Left hindlimb (tissue), 1 donor: ENCODE results near the gene ZNF234.
"Not testable (repeated sequence)": the region's sequence is repeated elsewhere in the genome, so short reads cannot be mapped to it uniquely, and the experiment has no call there.

Experiments used
- DNase-seq: peaks from one replicate; pipeline ENCODE4 v3.0.0-alpha.2; 2018

The ZNF234 gene

GRCh38 chr19:44141191-44142058, at the start of gene ZNF234:
Gene ZNF234 (plus strand): TSS chr19:44141554. CDS start chr19:44144633, 3,079 bp downstream.
- peak; percentile 92 for DNase-seq

- DNase-seq = no peak
These were observed 49.2 kb upstream of the ZNF234 start for GRCh38 chr19:44092108-44092507.

DNA sequence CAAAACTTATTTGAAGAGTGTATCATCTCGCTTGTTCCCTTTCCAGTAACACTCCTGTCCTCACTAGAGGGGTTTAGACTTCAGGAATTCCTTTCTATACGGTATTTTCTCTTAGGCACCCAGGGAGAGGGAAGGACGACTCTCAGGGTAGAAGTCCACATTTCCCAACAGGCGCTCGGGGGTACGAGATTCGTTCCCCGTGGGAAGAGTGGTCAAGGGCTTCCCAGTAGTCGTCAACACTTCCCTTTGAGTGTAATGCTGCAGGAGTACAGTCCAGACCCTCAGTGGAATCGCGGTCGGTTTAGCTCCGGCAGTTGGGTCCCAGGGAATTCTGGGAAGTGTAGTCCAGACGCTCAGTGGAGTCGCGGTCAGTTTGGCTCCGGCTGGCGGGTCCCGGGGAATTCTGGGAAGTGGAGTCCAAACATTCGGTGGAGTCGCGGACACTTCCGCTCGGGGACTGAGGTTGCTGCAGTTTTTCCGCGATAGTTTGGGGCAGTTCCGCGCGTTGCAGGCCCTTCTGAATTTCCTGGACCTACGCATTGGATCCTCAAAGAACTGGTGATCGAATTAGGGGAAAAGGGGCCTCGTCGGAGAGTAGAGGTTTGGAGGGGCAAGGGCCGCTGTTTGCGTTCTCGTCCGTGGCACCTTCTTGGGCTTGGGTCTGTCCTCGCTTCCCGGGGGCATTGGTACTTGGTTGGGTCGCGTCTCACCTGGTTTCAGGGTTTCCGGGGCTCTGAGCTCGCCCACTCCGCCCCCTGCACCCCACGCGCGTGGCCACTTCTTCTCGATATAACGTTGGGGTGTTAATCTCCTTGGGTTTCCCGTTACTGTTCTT, 47.2 kb upstream of the ZNF234 start, which contains the start of gene ZNF224:
Gene ZNF224, plus strand, starts transcription at position 431 of the 835 bp plus-strand sequence. CDS start 3,513 bp downstream, outside the sequence.
- peak; percentile 96 for DNase-seq

DNA sequence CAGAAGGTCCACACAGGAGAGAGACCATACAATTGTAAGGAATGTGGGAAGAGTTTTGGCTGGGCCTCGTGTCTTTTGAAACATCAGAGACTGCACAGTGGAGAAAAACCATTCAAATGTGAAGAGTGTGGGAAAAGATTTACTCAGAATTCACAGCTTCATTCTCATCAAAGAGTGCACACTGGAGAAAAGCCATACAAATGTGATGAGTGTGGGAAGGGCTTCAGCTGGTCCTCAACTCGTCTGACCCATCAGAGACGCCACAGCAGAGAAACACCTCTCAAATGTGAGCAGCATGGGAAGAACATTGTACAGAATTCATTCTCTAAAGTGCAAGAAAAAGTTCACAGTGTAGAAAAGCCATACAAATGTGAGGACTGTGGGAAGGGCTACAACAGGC, 33.6 kb upstream of the ZNF234 start:
- DNase-seq = no peak

GRCh38 chr19:44109458-44109857, 31.9 kb upstream of the ZNF234 start:
- DNase-seq = no peak

DNA sequence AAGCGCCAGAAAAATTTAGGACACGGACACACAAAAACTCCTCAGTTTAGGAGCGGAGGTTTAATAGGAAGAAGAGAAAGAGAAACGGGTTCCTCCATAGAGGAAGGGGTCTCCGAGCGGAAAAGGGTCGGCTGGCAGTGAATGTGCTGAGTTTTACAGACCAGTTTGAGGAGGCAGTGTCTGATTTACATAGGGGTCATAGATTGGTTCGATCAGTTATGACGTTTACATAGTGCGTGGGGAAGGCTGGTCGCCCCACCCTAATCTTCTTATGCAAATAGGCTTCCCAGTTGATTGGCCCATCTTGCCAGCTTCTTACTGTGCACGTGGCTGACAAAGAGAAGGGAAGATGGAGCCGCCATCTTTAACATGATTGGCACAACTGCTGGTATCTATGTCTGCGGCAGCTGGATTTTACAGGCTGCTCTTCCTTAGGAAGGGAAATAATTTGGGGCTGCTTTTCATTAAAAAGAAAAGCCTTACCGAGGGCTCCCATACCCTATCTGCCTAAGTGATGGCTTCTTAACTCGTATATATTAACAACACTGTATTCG, 29.4 kb upstream of the ZNF234 start:
- DNase-seq = peak; percentile 35

- no peak for DNase-seq
These were observed 28.6 kb upstream of the ZNF234 start for GRCh38 chr19:44112802-44113137.

DNA sequence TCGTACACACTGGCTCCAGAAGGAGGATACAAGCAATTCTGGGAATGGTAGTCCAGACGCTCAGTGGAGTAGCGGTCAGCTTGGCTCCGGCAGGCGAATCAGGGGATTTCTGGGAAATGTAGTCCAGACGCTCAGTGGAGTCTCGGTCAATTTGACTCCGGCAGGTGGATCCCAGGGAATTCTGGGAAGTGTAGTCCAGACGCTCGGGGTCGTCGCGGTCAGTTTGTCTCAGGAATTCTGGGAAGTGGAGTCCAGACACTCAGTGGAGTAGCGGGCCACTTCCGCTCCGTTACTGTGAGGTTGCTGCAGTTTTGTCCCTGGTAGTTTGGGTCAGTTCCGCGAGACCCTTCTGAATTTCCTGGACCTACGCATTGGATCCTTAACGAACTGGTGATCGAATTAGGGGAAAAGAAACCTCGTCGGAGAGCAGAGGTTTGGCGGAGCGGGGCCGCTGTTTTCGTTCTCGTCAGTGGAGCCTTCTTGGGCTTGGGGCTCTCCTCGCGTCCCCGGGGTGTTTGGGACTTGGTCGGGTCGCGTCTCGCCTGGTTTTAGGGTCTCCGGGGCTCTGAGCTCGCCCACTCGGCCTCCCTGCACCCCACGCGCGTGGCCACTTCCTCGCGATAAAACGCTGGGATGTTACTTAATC, 28.1 kb upstream of the ZNF234 start, which contains the start of gene ZNF225:
Gene ZNF225, plus strand, starts transcription at position 262 of the 646 bp plus-strand sequence. CDS start 2,429 bp downstream, outside the sequence.
- peak; percentile 98 for DNase-seq

DNA sequence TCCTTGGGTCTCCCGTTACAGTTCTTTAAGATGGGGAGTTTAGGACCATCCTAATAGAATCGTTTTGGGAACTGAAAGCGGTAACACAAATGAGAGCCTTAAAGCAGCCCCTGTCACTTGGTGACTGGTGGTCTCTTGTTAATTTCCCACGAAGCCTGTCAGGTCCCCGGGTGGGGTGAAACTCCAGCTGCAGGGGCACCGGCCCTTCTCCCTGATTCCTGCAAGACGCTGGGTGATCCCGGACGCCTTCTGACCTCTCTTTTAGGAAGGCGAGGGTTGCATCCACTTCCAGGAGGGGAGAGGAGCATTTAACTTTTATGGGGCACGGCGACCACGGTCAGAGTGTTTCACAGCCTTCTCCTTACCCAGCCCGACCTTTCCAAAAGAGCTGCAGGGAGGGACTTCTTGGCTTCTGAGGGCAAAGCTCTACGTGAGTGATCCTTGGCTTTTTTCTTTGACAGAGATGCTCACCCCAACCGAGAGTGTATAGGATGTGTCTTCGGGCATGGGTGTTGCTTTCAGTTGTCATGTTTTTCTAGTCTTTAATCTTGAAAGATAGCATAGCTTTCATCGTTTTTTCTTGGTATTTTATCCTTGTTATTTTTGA, 27.5 kb upstream of the ZNF234 start:
- no peak for DNase-seq

DNA sequence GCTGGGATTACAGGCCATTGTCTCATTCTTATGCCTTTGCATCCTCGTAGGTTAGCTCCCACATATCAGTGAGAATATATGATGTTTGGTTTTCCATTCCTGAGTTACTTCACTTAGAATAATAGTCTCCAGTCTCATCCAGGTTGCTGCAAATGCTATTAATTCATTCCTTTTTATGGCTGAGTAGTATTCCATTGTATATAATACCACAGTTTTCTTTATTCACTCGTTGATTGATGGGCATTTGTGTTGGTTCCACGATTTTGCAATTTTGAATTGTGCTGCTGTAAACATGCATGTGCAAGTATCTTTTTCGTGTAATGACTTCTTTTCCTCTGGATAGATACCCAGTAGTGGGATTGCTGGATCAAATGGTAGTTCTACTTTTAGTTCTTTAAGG, 20.2 kb upstream of the ZNF234 start:
- not testable (repeated sequence) for DNase-seq

- DNase-seq = no peak
These were observed 9.4 kb upstream of the ZNF234 start for GRCh38 chr19:44131955-44132354.

- no peak for DNase-seq
These were observed 692 bp downstream of the ZNF234 start for GRCh38 chr19:44142059-44142433.

GRCh38 chr19:44149776-44150175, 8.4 kb downstream of the ZNF234 start:
- no peak for DNase-seq

- no peak for DNase-seq
These were observed 10.1 kb downstream of the ZNF234 start for GRCh38 chr19:44151491-44151890.

DNA sequence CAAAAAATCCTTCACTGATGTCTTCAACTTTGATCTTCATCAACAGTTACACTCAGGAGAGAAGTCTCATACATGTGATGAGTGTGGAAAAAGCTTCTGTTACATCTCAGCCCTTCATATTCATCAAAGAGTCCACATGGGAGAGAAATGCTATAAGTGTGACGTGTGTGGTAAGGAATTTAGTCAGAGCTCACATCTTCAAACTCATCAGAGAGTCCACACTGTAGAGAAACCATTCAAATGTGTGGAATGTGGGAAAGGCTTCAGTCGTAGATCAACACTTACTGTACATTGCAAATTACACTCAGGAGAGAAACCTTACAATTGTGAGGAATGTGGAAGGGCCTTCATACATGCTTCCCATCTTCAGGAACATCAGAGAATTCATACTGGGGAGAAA, 15.1 kb downstream of the ZNF234 start:
- no peak for DNase-seq

DNA sequence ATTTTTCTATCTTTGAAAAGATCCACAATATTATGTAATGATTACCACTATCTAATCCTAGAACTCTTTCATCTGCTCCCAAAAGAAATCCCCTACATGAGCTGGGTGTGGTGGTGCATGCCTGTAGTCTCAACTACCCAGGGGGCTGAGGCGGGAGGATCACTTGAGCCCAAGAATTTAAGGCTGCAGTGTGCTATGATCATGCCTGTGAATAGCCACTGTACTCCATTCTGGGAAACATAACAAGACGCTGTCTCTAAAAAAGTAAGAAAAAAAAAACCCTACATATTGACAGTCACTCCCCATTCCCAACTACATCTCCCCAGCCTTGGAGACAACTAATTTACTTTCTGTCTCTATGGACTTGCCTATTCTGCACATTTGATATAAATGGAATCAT, 22.4 kb downstream of the ZNF234 start:
- no peak for DNase-seq

DNA sequence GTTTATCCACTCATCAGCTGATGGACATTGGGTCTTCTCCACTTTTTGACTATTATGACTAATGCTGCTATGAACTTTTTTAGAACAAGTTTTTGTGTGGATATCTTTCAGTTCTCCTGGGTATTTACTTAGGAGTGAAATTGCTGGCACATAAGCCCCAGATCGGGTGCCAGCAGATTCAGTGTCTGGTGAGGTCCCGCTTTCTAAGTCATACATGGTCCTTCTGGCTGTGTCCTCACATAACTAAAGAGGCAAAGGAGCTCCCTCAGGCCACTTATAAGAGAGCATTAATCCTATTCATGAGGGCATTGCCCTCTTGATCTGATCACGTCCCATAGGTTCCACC, 22.9 kb downstream of the ZNF234 start:
- no peak for DNase-seq

- peak; percentile 93 for DNase-seq
These were observed 23.5 kb downstream of the ZNF234 start, which contains the start of gene ZNF226 for GRCh38 chr19:44164673-44165512. Gene ZNF226 (plus strand): TSS chr19:44165100. CDS start chr19:44170081, 4,981 bp downstream.

GRCh38 chr19:44170660-44171059, 29.3 kb downstream of the ZNF234 start:
- DNase-seq = not testable (repeated sequence)

- DNase-seq = no peak
These were observed 35.2 kb downstream of the ZNF234 start for GRCh38 chr19:44176590-44176989.

DNA sequence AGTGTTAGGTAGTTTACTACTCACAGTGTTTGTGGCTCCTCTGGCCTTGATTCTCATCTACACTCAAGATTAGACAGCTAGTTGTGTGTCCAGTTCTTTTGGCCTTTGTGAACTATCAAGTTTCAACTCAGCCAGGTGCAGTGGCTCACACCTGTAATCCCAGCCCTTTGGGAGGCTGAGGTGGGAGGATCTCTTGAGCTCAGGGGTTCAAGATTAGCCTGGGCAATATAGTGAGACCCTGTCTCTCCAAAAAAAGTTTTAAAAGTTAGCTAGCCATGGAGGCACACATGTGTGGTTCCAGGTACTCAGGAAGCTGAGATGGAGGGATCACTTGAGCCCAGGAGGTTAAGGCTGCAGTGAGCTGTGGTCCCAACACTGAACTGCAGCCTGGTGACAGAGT, 39.6 kb downstream of the ZNF234 start:
- no peak for DNase-seq
